CD14-positive monocyte (primary cell): ENCODE results near the gene XCR1. TPM values are rescaled to one million over a fixed set of nuclear protein-coding genes. Genes with fewer than 3 reads are reported as not detected.
"Not testable (repeated sequence)": the region's sequence is repeated elsewhere in the genome, so short reads cannot be mapped to it uniquely, and the experiment has no call there.

ENCODE experiments used
- DNase-seq, 3 donors: peaks; one replicate each; pipeline ENCODE4 v3.0.0-alpha.2; 2011 to 2022
- H2AFZ ChIP-seq: 2 replicates; pipeline ENCODE4 v1.6.0; 2012; ENCODE audit warnings: mild to moderate bottlenecking, low read depth, low read length, inconsistent platforms; ENCODE audit not compliant: insufficient read depth, poor library complexity, severe bottlenecking
- H3K27ac ChIP-seq, 2 donors: 1 replicate in 1 of 2; 2 replicates in 1 of 2; pipeline ENCODE4 v1.5.1; 2012 to 2013; ENCODE audit warnings: low read length in 2 of 2, control low read depth in 1 of 2, inconsistent platforms in 1 of 2, low read depth in 1 of 2, mild to moderate bottlenecking in 1 of 2
- H3K27me3 ChIP-seq, 2 donors: one replicate each; pipeline versions ENCODE4 v1.6.0 to v1.6.1; 2011 to 2013; ENCODE audit warnings: low read length in 2 of 2; ENCODE audit not compliant: control insufficient read depth in 2 of 2, insufficient read depth in 2 of 2
- H3K36me3 ChIP-seq, 2 donors: replicated peaks in 1 of 2; 1 replicate in 1 of 2; 2 replicates in 1 of 2; pipeline versions ENCODE4 v1.5.1 to v1.6.1; 2012 to 2013; ENCODE audit warnings: low read length in 2 of 2, control low read depth in 1 of 2, inconsistent platforms in 1 of 2, mild to moderate bottlenecking in 1 of 2; ENCODE audit not compliant: insufficient read depth in 2 of 2, control insufficient read depth in 1 of 2
- H3K4me1 ChIP-seq, 2 donors: 1 replicate in 1 of 2; 2 replicates in 1 of 2; pipeline versions ENCODE4 v1.5.1 to v1.6.1; 2012 to 2013; ENCODE audit warnings: low read length in 2 of 2, control low read depth in 1 of 2, inconsistent platforms in 1 of 2, mild to moderate bottlenecking in 1 of 2, moderate library complexity in 1 of 2; ENCODE audit not compliant: insufficient read depth in 2 of 2, control insufficient read depth in 1 of 2
- H3K4me2 ChIP-seq: replicated peaks from 2 replicates; pipeline ENCODE3; 2012; ENCODE audit warnings: low read length, moderate library complexity, mild to moderate bottlenecking; ENCODE audit not compliant: poor library complexity, severe bottlenecking; ENCODE audit errors: extremely low read depth
- H3K4me3 ChIP-seq, 3 experiments: fragments of 200-600 bp in 1 of 3; sonication (generic) in 1 of 3; replicated peaks in 1 of 3; 1 replicate in 2 of 3; 2 replicates in 1 of 3; pipeline ENCODE4 v1.5.1; 2011 to 2013; ENCODE audit warnings: low read length in 3 of 3, mild to moderate bottlenecking in 3 of 3, control low read depth in 2 of 3, low read depth in 2 of 3, inconsistent platforms in 1 of 3, moderate library complexity in 1 of 3
- H3K79me2 ChIP-seq: 2 replicates; pipeline ENCODE4 v1.6.0; 2012; ENCODE audit warnings: mild to moderate bottlenecking, control low read depth, inconsistent platforms, low read length, moderate library complexity; ENCODE audit not compliant: insufficient read depth
- H3K9ac ChIP-seq: 2 replicates; pipeline ENCODE4 v1.6.0; 2017; ENCODE audit warnings: low read length, mild to moderate bottlenecking; ENCODE audit not compliant: insufficient read depth, poor library complexity, severe bottlenecking
- H3K9me3 ChIP-seq, 2 donors: replicated peaks in 1 of 2; 1 replicate in 1 of 2; 2 replicates in 1 of 2; pipeline versions ENCODE4 v1.5.1 to v1.6.1; 2012 to 2013; ENCODE audit warnings: low read length in 2 of 2, control low read depth in 1 of 2; ENCODE audit not compliant: control insufficient read depth in 1 of 2, insufficient read depth in 1 of 2
- H4K20me1 ChIP-seq: 2 replicates; pipeline ENCODE4 v1.6.0; 2012; ENCODE audit warnings: mild to moderate bottlenecking, low read length, control low read depth, moderate library complexity; ENCODE audit not compliant: insufficient read depth
- H3K27ac Mint-ChIP-seq, 7 donors: one replicate each; pipeline ENCODE4 v1.8.0; 2020; ENCODE audit warnings: mild to moderate bottlenecking in 7 of 7, mixed read lengths in 7 of 7, moderate library complexity in 6 of 7, inconsistent platforms in 2 of 7
- H3K27me3 Mint-ChIP-seq, 3 donors: one replicate each; pipeline ENCODE4 v1.8.0; 2021 to 2022; ENCODE audit warnings: low read depth in 3 of 3, mild to moderate bottlenecking in 3 of 3, mixed read lengths in 3 of 3, moderate library complexity in 3 of 3, inconsistent platforms in 1 of 3
- H3K36me3 Mint-ChIP-seq, 2 donors: one replicate each; pipeline ENCODE4 v1.8.0; 2020; ENCODE audit warnings: mixed read lengths in 2 of 2, inconsistent platforms in 1 of 2, mild to moderate bottlenecking in 1 of 2
- H3K4me1 Mint-ChIP-seq: one replicate; pipeline ENCODE4 v1.8.0; 2020; ENCODE audit warnings: mild to moderate bottlenecking, mixed read lengths
- H3K4me3 Mint-ChIP-seq, 2 donors: one replicate each; pipeline ENCODE4 v1.8.0; 2020; ENCODE audit warnings: mild to moderate bottlenecking in 2 of 2, mixed read lengths in 2 of 2, moderate library complexity in 1 of 2
- H3K9me3 Mint-ChIP-seq, 7 donors: one replicate each; pipeline ENCODE4 v1.8.0; 2020 to 2022; ENCODE audit warnings: mixed read lengths in 7 of 7, mild to moderate bottlenecking in 6 of 7, moderate library complexity in 6 of 7, inconsistent platforms in 2 of 7
- WGBS: methylation state at CpG from one replicate; pipeline ENCODE4 v1.1.5; 2013; ENCODE audit warnings: missing lambda C conversion rate; ENCODE audit not compliant: insufficient coverage; 5-methylcytosine and 5-hydroxymethylcytosine counted together
- intact Hi-C, 2 donors: fragments of 100-400 bp; cut with micrococcal nuclease; formaldehyde crosslinking; loops; one replicate each; pipeline versions ENCODE4 v1.15.0 to v1.15.1; 2023
- polyA plus RNA-seq, 3 donors: library from polyadenylated mRNA; depleted of rRNA in 1 of 3; unstranded in 2 of 3; stranded (reverse) in 1 of 3; fragments of 300-500 nt in 2 of 3; fragments of >200 nt in 1 of 3; fragmentation: Illumina TruSeq in 2 of 3; gene quantifications; 1 replicate in 2 of 3; 2 replicates in 1 of 3; pipeline ENCODE4 v1.2.3, GENCODE V29; 2012 to 2021
- TF ChIP-seq, protein P1 (sequence below): fragments of 200-600 bp; IDR thresholded peaks from one replicate; pipeline ENCODE4 v1.8.0; 2022; ENCODE audit warnings: antibody characterized with exemption, mild to moderate bottlenecking

XCR1 gene
- polyA plus RNA-seq, 3 donors = 0.03 to 0.05 TPM; not detected in 1

GRCh38 chr3:46001178-46001577 is 26.1 kb downstream of the XCR1 start:
- H3K4me1 ChIP-seq = peaks cover 9% of the 10 kb centered on the region in 2 donors
- no peak overlapping the region for H3K27ac ChIP-seq
- 90% methylated on average over 1 of the region's 2 CpGs for WGBS
- Mint-ChIP-seq H3K27me3 (peaks cover 0 to 3% (median 0%) of the 10 kb centered on the region in 3 donors), H3K27ac (no peak overlapping the region), H3K4me1 (peaks cover 9% of the 10 kb centered on the region), H3K9me3 (no peaks in the 10 kb centered on the region), H3K36me3 (no peaks in the 10 kb centered on the region), H3K4me3 (no peak overlapping the region)
- H4K20me1 ChIP-seq = no peaks in the 10 kb centered on the region
- H3K9ac ChIP-seq = no peak overlapping the region
- no peak overlapping the region for H2AFZ ChIP-seq
- no peaks in the 10 kb centered on the region for H3K27me3 ChIP-seq
- DNase-seq = no peak
- TF ChIP-seq, protein P1, sequence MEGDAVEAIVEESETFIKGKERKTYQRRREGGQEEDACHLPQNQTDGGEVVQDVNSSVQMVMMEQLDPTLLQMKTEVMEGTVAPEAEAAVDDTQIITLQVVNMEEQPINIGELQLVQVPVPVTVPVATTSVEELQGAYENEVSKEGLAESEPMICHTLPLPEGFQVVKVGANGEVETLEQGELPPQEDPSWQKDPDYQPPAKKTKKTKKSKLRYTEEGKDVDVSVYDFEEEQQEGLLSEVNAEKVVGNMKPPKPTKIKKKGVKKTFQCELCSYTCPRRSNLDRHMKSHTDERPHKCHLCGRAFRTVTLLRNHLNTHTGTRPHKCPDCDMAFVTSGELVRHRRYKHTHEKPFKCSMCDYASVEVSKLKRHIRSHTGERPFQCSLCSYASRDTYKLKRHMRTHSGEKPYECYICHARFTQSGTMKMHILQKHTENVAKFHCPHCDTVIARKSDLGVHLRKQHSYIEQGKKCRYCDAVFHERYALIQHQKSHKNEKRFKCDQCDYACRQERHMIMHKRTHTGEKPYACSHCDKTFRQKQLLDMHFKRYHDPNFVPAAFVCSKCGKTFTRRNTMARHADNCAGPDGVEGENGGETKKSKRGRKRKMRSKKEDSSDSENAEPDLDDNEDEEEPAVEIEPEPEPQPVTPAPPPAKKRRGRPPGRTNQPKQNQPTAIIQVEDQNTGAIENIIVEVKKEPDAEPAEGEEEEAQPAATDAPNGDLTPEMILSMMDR = no peak
- intact Hi-C loops = no loop called here
- no peak overlapping the region for H3K4me3 ChIP-seq
- H3K9me3 ChIP-seq = no peaks in the 10 kb centered on the region
- H3K79me2 ChIP-seq = no peaks in the 10 kb centered on the region
- no peak overlapping the region for H3K4me2 ChIP-seq
- no peaks in the 10 kb centered on the region for H3K36me3 ChIP-seq

GRCh38 chr3:45997942-45998341 is 29.3 kb downstream of the XCR1 start:
- intact Hi-C loops = no loop called here
- Histone ChIP-seq H4K20me1 (peaks cover 8% of the 10 kb centered on the region), H3K4me1 (peaks cover 31 to 34% of the 10 kb centered on the region in 2 donors), H3K27me3 (no peaks in the 10 kb centered on the region), H2AFZ (no peak overlapping the region), H3K36me3 (no peaks in the 10 kb centered on the region), H3K79me2 (peaks cover 23% of the 10 kb centered on the region), H3K4me2 (no peak overlapping the region), H3K27ac (no peak overlapping the region), H3K4me3 (no peak overlapping the region), H3K9me3 (no peaks in the 10 kb centered on the region), H3K9ac (no peak overlapping the region)
- Mint-ChIP-seq H3K4me1 (peaks cover 30% of the 10 kb centered on the region), H3K9me3 (no peaks in the 10 kb centered on the region), H3K4me3 (no peak overlapping the region), H3K27me3 (peaks cover 0 to 3% (median 0%) of the 10 kb centered on the region in 3 donors), H3K27ac (no peak overlapping the region), H3K36me3 (peaks cover 2 to 3% of the 10 kb centered on the region in 2 donors)
- TF ChIP-seq, protein P1 = no peak
- no peak for DNase-seq
- no CpG with 5 or more reads among the region's 2 CpGs for WGBS

DNA sequence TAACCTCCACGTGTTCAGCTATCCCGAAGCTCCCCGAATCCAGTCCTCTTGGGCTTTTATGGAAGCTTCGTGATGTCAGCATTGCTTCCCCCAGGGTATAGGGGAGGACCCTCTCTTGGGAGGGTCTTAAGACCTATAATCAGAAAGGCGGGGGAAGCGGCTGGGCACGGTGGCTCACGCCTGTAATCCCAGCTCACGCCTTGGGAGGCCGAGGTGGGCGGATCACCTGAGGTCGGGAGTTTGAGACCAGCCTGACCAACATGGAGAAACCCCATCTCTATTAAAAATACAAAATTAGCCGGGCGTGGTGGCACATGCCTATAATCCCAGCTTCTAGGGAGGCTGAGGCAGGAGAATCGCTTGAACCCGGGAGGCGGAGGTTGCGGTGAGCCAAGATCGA is 29.8 kb downstream of the XCR1 start:
- H3K9ac ChIP-seq, H3K9me3 Mint-ChIP-seq, H3K27ac Mint-ChIP-seq, intact Hi-C loops, H3K36me3 ChIP-seq, H3K36me3 Mint-ChIP-seq, H3K27ac ChIP-seq, H2AFZ ChIP-seq, H3K27me3 ChIP-seq, H3K27me3 Mint-ChIP-seq, H3K4me3 Mint-ChIP-seq, H3K9me3 ChIP-seq, DNase-seq, H3K4me3 ChIP-seq, H3K4me2 ChIP-seq: not testable (repeated sequence)
- H3K4me1 ChIP-seq = peaks cover 36 to 38% of the 10 kb centered on the region in 2 donors
- H3K4me1 Mint-ChIP-seq = peaks cover 35% of the 10 kb centered on the region
- 97% methylated on average over 5 of the region's 19 CpGs for WGBS
- H3K79me2 ChIP-seq = peaks cover 27% of the 10 kb centered on the region
- H4K20me1 ChIP-seq = peaks cover 13% of the 10 kb centered on the region
